ENCODE measurements around the gene METTL23. TPM values are rescaled to one million over a fixed set of nuclear protein-coding genes. Genes with fewer than 3 reads are reported as not detected.

The METTL23 gene
- total RNA-seq, 2 donors from 2014 or later: 39.5 to 47.9 TPM

DNA sequence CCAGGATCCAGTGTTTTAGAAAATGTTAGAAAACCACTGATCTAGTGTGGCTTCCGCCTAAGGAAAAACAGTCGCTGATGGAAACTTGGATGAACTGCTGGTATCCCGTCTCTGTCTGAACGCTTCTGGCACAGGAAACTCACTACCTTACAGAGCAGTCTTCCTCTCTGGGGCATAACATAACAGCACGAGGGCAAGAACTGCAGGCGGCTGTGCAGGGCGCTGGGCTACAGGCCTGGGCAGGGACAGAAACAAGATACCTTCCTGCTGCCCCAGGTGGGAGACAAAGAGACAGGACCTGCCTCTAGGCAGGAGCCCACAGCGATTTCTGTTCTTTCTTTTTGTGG, 26.4 kb upstream of the METTL23 start:
- Histone ChIP-seq H3K9me3 (no peaks in the 10 kb centered on the region), H3K27ac (peak overlapping the region; percentile 80 to 85), H3K4me3 (no peak overlapping the region), H3K27me3 (replicated peaks; ENCODE audit: insufficient read depth) (no peaks in the 10 kb centered on the region), H3K4me1 (replicated peaks) (peaks cover 16% of the 10 kb centered on the region), H3K36me3 (no peaks in the 10 kb centered on the region)
- no peak for DNase-seq (ENCODE audit: low spot score)
- intact Hi-C loops (cut with DNase I): no loop called here
- 22% methylated on average over 8 of the region's 8 CpGs for WGBS
- no peak for TF ChIP-seq POLR2A (IDR thresholded peaks at IDR 0.05)
- no peak for TF ChIP-seq POLR2AphosphoS5 (IDR thresholded peaks at IDR 0.05)
- TF ChIP-seq, protein P1, sequence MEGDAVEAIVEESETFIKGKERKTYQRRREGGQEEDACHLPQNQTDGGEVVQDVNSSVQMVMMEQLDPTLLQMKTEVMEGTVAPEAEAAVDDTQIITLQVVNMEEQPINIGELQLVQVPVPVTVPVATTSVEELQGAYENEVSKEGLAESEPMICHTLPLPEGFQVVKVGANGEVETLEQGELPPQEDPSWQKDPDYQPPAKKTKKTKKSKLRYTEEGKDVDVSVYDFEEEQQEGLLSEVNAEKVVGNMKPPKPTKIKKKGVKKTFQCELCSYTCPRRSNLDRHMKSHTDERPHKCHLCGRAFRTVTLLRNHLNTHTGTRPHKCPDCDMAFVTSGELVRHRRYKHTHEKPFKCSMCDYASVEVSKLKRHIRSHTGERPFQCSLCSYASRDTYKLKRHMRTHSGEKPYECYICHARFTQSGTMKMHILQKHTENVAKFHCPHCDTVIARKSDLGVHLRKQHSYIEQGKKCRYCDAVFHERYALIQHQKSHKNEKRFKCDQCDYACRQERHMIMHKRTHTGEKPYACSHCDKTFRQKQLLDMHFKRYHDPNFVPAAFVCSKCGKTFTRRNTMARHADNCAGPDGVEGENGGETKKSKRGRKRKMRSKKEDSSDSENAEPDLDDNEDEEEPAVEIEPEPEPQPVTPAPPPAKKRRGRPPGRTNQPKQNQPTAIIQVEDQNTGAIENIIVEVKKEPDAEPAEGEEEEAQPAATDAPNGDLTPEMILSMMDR (IDR thresholded peaks at IDR 0.05): no peak

DNA sequence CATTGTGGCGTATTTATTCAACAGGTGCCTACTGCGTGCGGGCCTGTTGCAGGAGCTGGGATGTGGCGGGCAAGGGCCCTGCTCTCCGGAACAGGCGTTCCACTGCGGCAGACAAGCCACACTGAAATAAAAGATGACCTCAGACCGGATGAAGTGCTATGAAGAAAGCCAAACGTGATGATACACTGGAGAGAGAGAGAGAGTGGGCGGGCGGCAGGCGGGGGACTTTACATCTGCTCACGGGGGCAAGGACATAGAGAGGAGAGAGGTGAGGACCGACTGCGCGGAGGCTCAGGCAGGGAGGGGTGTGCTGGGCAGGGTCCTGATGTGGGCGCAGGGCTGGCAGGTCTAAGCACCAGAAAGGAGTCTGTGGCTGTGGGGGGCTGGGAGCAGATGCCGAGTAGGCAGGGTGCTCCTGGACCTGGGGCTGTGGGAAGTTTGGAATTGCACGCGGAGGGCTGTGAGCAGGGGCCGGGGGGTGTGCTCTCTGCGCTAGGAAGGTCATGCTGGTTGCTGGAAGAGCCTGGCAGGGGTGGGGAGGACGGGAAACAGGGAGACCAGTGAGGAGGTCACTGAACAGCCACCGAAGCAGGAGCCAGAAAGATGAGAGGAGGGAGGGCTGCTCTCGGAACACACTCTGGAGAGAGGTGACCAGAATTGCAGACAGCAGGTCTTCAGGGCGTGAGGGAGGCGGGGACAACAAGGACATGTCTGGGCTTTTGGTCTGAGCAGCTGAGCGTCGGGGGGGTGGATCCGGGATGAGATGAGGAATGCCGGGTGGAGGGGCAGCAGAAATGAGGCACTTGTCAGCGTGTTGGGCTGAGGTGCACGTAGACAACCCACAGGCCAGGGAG, 25.8 kb upstream of the METTL23 start:
- TF ChIP-seq, protein P1 (IDR thresholded peaks at IDR 0.05): no peak
- TF ChIP-seq POLR2AphosphoS5 (IDR thresholded peaks at IDR 0.05) (peak; percentile 24), POLR2A (IDR thresholded peaks at IDR 0.05) (no peak)
- 17% methylated on average over 33 of the region's 33 CpGs for WGBS
- Histone ChIP-seq H3K9me3 (no peaks in the 10 kb centered on the region), H3K4me1 (replicated peaks) (peaks cover 16% of the 10 kb centered on the region), H3K36me3 (no peaks in the 10 kb centered on the region), H3K27me3 (replicated peaks; ENCODE audit: insufficient read depth) (no peaks in the 10 kb centered on the region), H3K4me3 (peak overlapping the region in 1 of 2 donors; percentile 8), H3K27ac (peak overlapping the region; percentile 80 to 85)
- intact Hi-C loops (cut with DNase I): no loop called here
- DNase-seq (ENCODE audit: low spot score): peak; percentile 53

DNA sequence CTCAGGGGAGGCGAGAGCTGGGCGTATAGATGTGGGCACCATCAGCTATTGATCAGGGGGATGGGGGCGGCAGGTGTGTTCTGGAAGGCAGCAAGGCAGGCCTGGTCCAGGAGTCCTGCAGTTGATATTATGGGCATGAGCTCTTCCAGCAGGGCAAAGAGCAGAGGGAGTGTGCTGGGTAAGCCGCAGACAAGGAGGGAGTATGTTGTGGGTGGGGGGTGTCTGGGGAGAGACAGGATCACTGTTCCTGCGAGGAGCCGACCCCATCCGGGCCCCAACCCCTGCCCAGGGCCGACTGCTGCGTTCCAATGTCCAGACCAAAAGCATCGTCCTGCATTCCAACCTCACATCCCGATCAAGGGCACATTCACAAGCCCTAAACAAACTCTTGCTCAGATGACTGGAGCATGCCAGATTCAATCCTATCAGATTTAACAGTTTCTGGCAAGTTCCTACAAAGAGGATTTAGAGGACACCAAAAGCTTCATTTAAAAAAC, 25.1 kb upstream of the METTL23 start:
- no peaks in the 10 kb centered on the region for H3K9me3 ChIP-seq
- H3K4me3 ChIP-seq: no peak overlapping the region
- intact Hi-C loops (cut with DNase I): no loop called here
- H3K36me3 ChIP-seq: no peaks in the 10 kb centered on the region
- DNase-seq (ENCODE audit: low spot score): no peak
- TF ChIP-seq POLR2AphosphoS5 (IDR thresholded peaks at IDR 0.05) (no peak), POLR2A (IDR thresholded peaks at IDR 0.05) (no peak)
- TF ChIP-seq, protein P1 (IDR thresholded peaks at IDR 0.05): no peak
- no peaks in the 10 kb centered on the region for H3K27me3 ChIP-seq (replicated peaks; ENCODE audit: insufficient read depth)
- peak overlapping the region; percentile 80 to 85 for H3K27ac ChIP-seq
- peaks cover 16% of the 10 kb centered on the region for H3K4me1 ChIP-seq (replicated peaks)
- 27% methylated on average over 11 of the region's 11 CpGs for WGBS

DNA sequence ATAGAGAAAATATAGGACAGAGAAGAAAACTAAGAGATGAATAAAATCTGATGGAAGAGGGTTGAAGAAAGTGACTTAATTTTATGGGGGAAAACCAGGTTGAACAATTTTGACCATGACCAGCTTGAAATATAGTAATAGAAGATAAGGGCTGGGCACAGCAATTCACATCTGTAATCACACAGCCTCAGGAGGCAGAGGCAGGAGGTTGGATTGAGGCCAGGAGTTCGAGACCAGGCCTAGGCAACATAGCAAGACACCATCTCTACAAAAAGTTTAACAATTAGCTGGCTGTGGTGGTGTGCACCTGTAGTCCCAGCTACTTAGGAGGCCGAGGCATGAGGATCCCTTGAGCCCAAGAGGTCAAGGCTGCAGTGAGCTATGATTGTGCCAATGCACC, 24.6 kb upstream of the METTL23 start:
- intact Hi-C loops (cut with DNase I): no loop called here
- Histone ChIP-seq H3K4me1 (replicated peaks) (peaks cover 16% of the 10 kb centered on the region), H3K27ac (peak overlapping the region; percentile 80 to 85), H3K36me3 (no peaks in the 10 kb centered on the region), H3K27me3 (replicated peaks; ENCODE audit: insufficient read depth) (no peaks in the 10 kb centered on the region), H3K9me3 (no peaks in the 10 kb centered on the region), H3K4me3 (no peak overlapping the region)
- WGBS: 68% methylated on average over 2 of the region's 2 CpGs
- TF ChIP-seq, protein P1 (IDR thresholded peaks at IDR 0.05): no peak
- TF ChIP-seq POLR2AphosphoS5 (IDR thresholded peaks at IDR 0.05) (no peak), POLR2A (IDR thresholded peaks at IDR 0.05) (no peak)
- DNase-seq (ENCODE audit: low spot score): no peak
